ENCODE data around the gene THBS3. TPM values are rescaled to one million over a fixed set of nuclear protein-coding genes. Genes with fewer than 3 reads are reported as not detected.

THBS3 gene
- total and polyA plus RNA-seq, 9 of the 15 experiments (the other 6 are each of a cell fraction or from before 2014, with no cell fraction given): 0.59 to 8.3 (median 3.2) TPM

- peak; percentile 63 for TF ChIP-seq HCFC1 (IDR thresholded peaks at IDR 0.05; ENCODE audit: low read depth, low read length)
- peak; percentile 54 for TF ChIP-seq BRD9 (IDR thresholded peaks at IDR 0.05; ENCODE audit: low read depth, partially characterized antibody)
- TF ChIP-seq THAP12 (CRISPR knock-in tag; IDR thresholded peaks at IDR 0.05): peak; percentile 47; the same call in 1 of the 2 replicates
- TF ChIP-seq DPF2 (IDR thresholded peaks at IDR 0.05): 0 out of 2 replicates have a peak, but pooled peaks have one; percentile 32
- 0 out of 2 replicates have a peak, but pooled peaks have one; percentile 25 for TF ChIP-seq ETS1 (conservative IDR thresholded peaks at IDR 0.05; ENCODE audit: control insufficient read depth, low read depth, low read length)
- TF ChIP-seq ZBTB2 (IDR thresholded peaks at IDR 0.05): peak; percentile 14; the same call in 1 of the 2 replicates
- peak; percentile 51 to 91; a peak in 3 of 4 replicates for TF ChIP-seq MAZ (CRISPR knock-in tag; conservative IDR thresholded peaks at IDR 0.05 in 1 of 2, IDR thresholded peaks at IDR 0.05 in 1 of 2)
- no peak for TF ChIP-seq DMBX1 (CRISPR knock-in tag; IDR thresholded peaks at IDR 0.05; ENCODE audit: borderline replicate concordance)
- peak; percentile 52 for TF ChIP-seq TBP (optimal IDR thresholded peaks at IDR 0.05; ENCODE audit: low read depth, low read length)
- peak; percentile 42; the same call in 1 of the 2 replicates for TF ChIP-seq EP300 (IDR thresholded peaks at IDR 0.05; ENCODE audit: low read length)
- peak; percentile 33; the same call in 1 of the 2 replicates for TF ChIP-seq ARID4B (CRISPR knock-in tag; IDR thresholded peaks at IDR 0.05)
- TF ChIP-seq HMGN3 (IDR thresholded peaks at IDR 0.05; ENCODE audit: borderline replicate concordance, extremely low read depth, insufficient read length, low read depth, low read length): peak; percentile 67
- peak; percentile 46; the same call in 1 of the 2 replicates for TF ChIP-seq MYNN (IDR thresholded peaks at IDR 0.05)
- no peak for TF ChIP-seq MYNN (CRISPR knock-in tag; IDR thresholded peaks at IDR 0.05)
- TF ChIP-seq TFE3 (CRISPR knock-in tag; IDR thresholded peaks at IDR 0.05): no peak
Measured at GRCh38 chr1:155250633-155251449, 43.1 kb upstream of the THBS3 start (continued).
